ACC112 (cell line): Measurements from ENCODE around the gene PLA2G4B.

Experiments
- H2AFZ ChIP-seq: fragments of 200-600 bp; sonication (generic); one replicate; pipeline ENCODE4 v1.6.0; 2017; ENCODE audit warnings: antibody characterized with exemption, low read length; ENCODE audit not compliant: unreplicated experiment
- H3K27ac ChIP-seq: fragments of 200-600 bp; sonication (generic); 2 replicates; pipeline ENCODE4 v1.5.1; 2014; ENCODE audit warnings: low read depth, mild to moderate bottlenecking, antibody characterized with exemption, low read length, moderate library complexity
- H3K27me3 ChIP-seq: fragments of 200-600 bp; sonication (generic); 2 replicates; pipeline ENCODE4 v1.6.1; 2014; ENCODE audit warnings: mild to moderate bottlenecking, antibody characterized with exemption, low read length, moderate library complexity, mixed read lengths; ENCODE audit not compliant: insufficient read depth
- H3K36me3 ChIP-seq: fragments of 200-600 bp; sonication (generic); 2 replicates; pipeline ENCODE4 v1.6.1; 2016; ENCODE audit warnings: mild to moderate bottlenecking, antibody characterized with exemption, low read length, moderate library complexity, mixed read lengths; ENCODE audit not compliant: insufficient read depth
- H3K4me1 ChIP-seq: fragments of 200-600 bp; sonication (generic); one replicate; pipeline ENCODE4 v1.6.1; 2016; ENCODE audit warnings: low read length, mixed read lengths; ENCODE audit not compliant: insufficient read depth, unreplicated experiment, control insufficient read depth
- H3K4me3 ChIP-seq: fragments of 200-600 bp; sonication (generic); 2 replicates; pipeline ENCODE4 v1.5.1; 2014; ENCODE audit warnings: mild to moderate bottlenecking, low read depth, low read length
- H3K79me2 ChIP-seq: fragments of 200-600 bp; sonication (generic); one replicate; pipeline ENCODE4 v1.6.0; 2016; ENCODE audit warnings: low read length; ENCODE audit not compliant: control insufficient read depth, unreplicated experiment, insufficient read depth

PLA2G4B gene

GRCh38 chr15:41871175-41871905 is 32.7 kb downstream of the PLA2G4B start:
- Histone ChIP-seq H3K4me1 (no peaks in the 10 kb centered on the region), H3K27ac (no peak overlapping the region), H3K27me3 (no peaks in the 10 kb centered on the region), H3K36me3 (no peaks in the 10 kb centered on the region), H2AFZ (no peak overlapping the region), H3K4me3 (no peak overlapping the region), H3K79me2 (no peaks in the 10 kb centered on the region)

- no peaks in the 10 kb centered on the region for H3K4me1 ChIP-seq
These were observed 33.6 kb downstream of the PLA2G4B start for GRCh38 chr15:41872166-41872747.

GRCh38 chr15:41873711-41874110 is 35.1 kb downstream of the PLA2G4B start:
- H2AFZ ChIP-seq, result no peak overlapping the region
- H3K79me2 ChIP-seq, result no peaks in the 10 kb centered on the region
- no peak overlapping the region for H3K27ac ChIP-seq
- H3K4me3 ChIP-seq, result no peak overlapping the region
- no peaks in the 10 kb centered on the region for H3K36me3 ChIP-seq
- no peaks in the 10 kb centered on the region for H3K27me3 ChIP-seq
- no peaks in the 10 kb centered on the region for H3K4me1 ChIP-seq

More at GRCh38 chr15:41872166-41872747, 33.6 kb downstream of the PLA2G4B start:
- H3K36me3 ChIP-seq, result no peaks in the 10 kb centered on the region
- no peaks in the 10 kb centered on the region for H3K27me3 ChIP-seq
- no peak overlapping the region for H3K4me3 ChIP-seq
- H2AFZ ChIP-seq, result no peak overlapping the region
- no peaks in the 10 kb centered on the region for H3K79me2 ChIP-seq
- no peak overlapping the region for H3K27ac ChIP-seq

- Histone ChIP-seq H3K79me2 (no peaks in the 10 kb centered on the region), H3K36me3 (no peaks in the 10 kb centered on the region), H2AFZ (no peak overlapping the region), H3K27me3 (no peaks in the 10 kb centered on the region), H3K4me3 (no peak overlapping the region), H3K4me1 (no peaks in the 10 kb centered on the region), H3K27ac (no peak overlapping the region)
These were observed 36.1 kb downstream of the PLA2G4B start for GRCh38 chr15:41874736-41875135.

GRCh38 chr15:41876007-41876406 is 37.4 kb downstream of the PLA2G4B start:
- H2AFZ ChIP-seq, result no peak overlapping the region
- H3K27me3 ChIP-seq, result no peaks in the 10 kb centered on the region
- H3K79me2 ChIP-seq, result no peaks in the 10 kb centered on the region
- no peaks in the 10 kb centered on the region for H3K36me3 ChIP-seq
- H3K4me1 ChIP-seq, result no peaks in the 10 kb centered on the region
- H3K27ac ChIP-seq, result no peak overlapping the region
- no peak overlapping the region for H3K4me3 ChIP-seq

- H3K4me1 ChIP-seq, result no peaks in the 10 kb centered on the region
- no peaks in the 10 kb centered on the region for H3K79me2 ChIP-seq
- H3K27ac ChIP-seq, result no peak overlapping the region
- no peak overlapping the region for H3K4me3 ChIP-seq
- H3K36me3 ChIP-seq, result no peaks in the 10 kb centered on the region
- no peaks in the 10 kb centered on the region for H3K27me3 ChIP-seq
- H2AFZ ChIP-seq, result no peak overlapping the region
These were observed 38.0 kb downstream of the PLA2G4B start for GRCh38 chr15:41876689-41877088.

- no peaks in the 10 kb centered on the region for H3K27me3 ChIP-seq
- no peaks in the 10 kb centered on the region for H3K79me2 ChIP-seq
- H3K4me1 ChIP-seq, result no peaks in the 10 kb centered on the region
- no peaks in the 10 kb centered on the region for H3K36me3 ChIP-seq
- no peak overlapping the region for H3K4me3 ChIP-seq
- no peak overlapping the region for H2AFZ ChIP-seq
- no peak overlapping the region for H3K27ac ChIP-seq
These were observed 39.1 kb downstream of the PLA2G4B start for GRCh38 chr15:41877631-41878354.

GRCh38 chr15:41878355-41878699 is 39.7 kb downstream of the PLA2G4B start:
- H3K36me3 ChIP-seq, result no peaks in the 10 kb centered on the region
- H3K27ac ChIP-seq, result no peak overlapping the region
- H3K4me1 ChIP-seq, result no peaks in the 10 kb centered on the region
- H3K79me2 ChIP-seq, result no peaks in the 10 kb centered on the region
- H3K4me3 ChIP-seq, result no peak overlapping the region
- no peak overlapping the region for H2AFZ ChIP-seq
- no peaks in the 10 kb centered on the region for H3K27me3 ChIP-seq

- Histone ChIP-seq H3K27me3 (no peaks in the 10 kb centered on the region), H3K79me2 (no peaks in the 10 kb centered on the region), H3K27ac (no peak overlapping the region), H2AFZ (no peak overlapping the region), H3K4me1 (no peaks in the 10 kb centered on the region), H3K36me3 (no peaks in the 10 kb centered on the region), H3K4me3 (no peak overlapping the region)
These were observed 40.7 kb downstream of the PLA2G4B start for GRCh38 chr15:41879321-41879845.

- Histone ChIP-seq H3K4me3 (no peak overlapping the region), H3K27me3 (no peaks in the 10 kb centered on the region), H3K36me3 (no peaks in the 10 kb centered on the region), H2AFZ (no peak overlapping the region), H3K79me2 (no peaks in the 10 kb centered on the region), H3K27ac (no peak overlapping the region), H3K4me1 (no peaks in the 10 kb centered on the region)
These were observed 41.7 kb downstream of the PLA2G4B start for GRCh38 chr15:41880156-41880877.
